ENCODE data around the gene TBX2. TPM values are rescaled to one million over a fixed set of nuclear protein-coding genes. Genes with fewer than 3 reads are reported as not detected.

The TBX2 gene
- total RNA-seq, 1 experiment from 2014 or later, result not detected

GRCh38 chr17:61393550-61393903 is 6.1 kb upstream of the TBX2 start:
- H3K9me3 Mint-ChIP-seq, result peaks cover 0 to 2% of the 10 kb centered on the region in 2 experiments; a peak in 2 of 5 replicates
- H3K27me3 ChIP-seq (ENCODE audit: insufficient read depth, low read length), result peaks cover 44% of the 10 kb centered on the region
- no peak overlapping the region for H2BK15ac ChIP-seq (ENCODE audit: low read depth, low read length)
- no peak overlapping the region for H3T11ph ChIP-seq (ENCODE audit: low read length)
- H2BK20ac ChIP-seq (ENCODE audit: low read depth, low read length, poor library complexity, severe bottlenecking), result no peak overlapping the region
- no peak overlapping the region for H2AFZ ChIP-seq (ENCODE audit: low read length)
- no peak overlapping the region for H2BK120ac ChIP-seq (ENCODE audit: low read depth, low read length, poor library complexity, severe bottlenecking)
- H3K4me1 ChIP-seq (ENCODE audit: insufficient read depth, low read length), result no peaks in the 10 kb centered on the region
- H3K4me1 Mint-ChIP-seq, result peaks cover 19 to 27% of the 10 kb centered on the region in 2 experiments
- no peak overlapping the region for H3K4ac ChIP-seq (ENCODE audit: low read depth, low read length)
- H4K5ac ChIP-seq (ENCODE audit: insufficient read length, low read depth, low read length), result no peak overlapping the region
- no peak overlapping the region; a peak in 1 of 5 replicates for H3K4me3 Mint-ChIP-seq
- H3K23ac ChIP-seq (ENCODE audit: insufficient read length, low read depth, low read length), result no peak overlapping the region
- no peak overlapping the region for H4K91ac ChIP-seq (ENCODE audit: insufficient read length, low read depth, low read length)
- no peak overlapping the region for H3K14ac ChIP-seq (ENCODE audit: insufficient read depth, low read length)
- H2BK5ac ChIP-seq (ENCODE audit: insufficient read length, low read length), result no peak overlapping the region
- no peaks in the 10 kb centered on the region for H3K9me3 ChIP-seq (ENCODE audit: control insufficient read depth, low read depth, low read length)
- peak; percentile 47; the same call in 2 of the 3 replicates for TF ChIP-seq CTCF (conservative IDR thresholded peaks at IDR 0.05)
- no peak overlapping the region for H4K8ac ChIP-seq (replicated peaks; ENCODE audit: insufficient read length, low read depth, low read length)
- H3K4me2 ChIP-seq (ENCODE audit: insufficient read depth, insufficient read length, low read length), result no peak overlapping the region
- no peak overlapping the region for H3K9ac ChIP-seq (ENCODE audit: extremely low read depth, insufficient read length, low read length)
- no peak overlapping the region for H3K18ac ChIP-seq (ENCODE audit: insufficient read length, low read depth, low read length)
- no peaks in the 10 kb centered on the region for H3K79me2 ChIP-seq (ENCODE audit: insufficient read depth, low read length)
- no peak overlapping the region for H2AK5ac ChIP-seq (ENCODE audit: insufficient read length, low read length)
- peaks cover 85% of the 10 kb centered on the region for H3K27me3 Mint-ChIP-seq (ENCODE audit: low read depth)
- H3K79me1 ChIP-seq (ENCODE audit: insufficient read depth, low read depth, low read length, poor library complexity, severe bottlenecking), result no peaks in the 10 kb centered on the region
- DNase-seq, result peak; percentile 58
- no peaks in the 10 kb centered on the region; a peak in 1 of 7 replicates for H3K36me3 Mint-ChIP-seq (ENCODE audit: insufficient read depth in 1 of 3, low read depth in 3 of 3)
- H3K27ac Mint-ChIP-seq, result no peak overlapping the region
- H2BK12ac ChIP-seq (ENCODE audit: insufficient read length, low read depth, low read length), result no peak overlapping the region
- no CpG with 5 or more reads among the region's 3 CpGs for WGBS (ENCODE audit: extremely low coverage, insufficient read length, low lambda C conversion rate)
- H4K20me1 ChIP-seq (ENCODE audit: control insufficient read depth, insufficient read depth, insufficient read length), result no peaks in the 10 kb centered on the region
- no peak overlapping the region for H3K56ac ChIP-seq (ENCODE audit: insufficient read length, low read depth, low read length)
- H3K27ac ChIP-seq (ENCODE audit: insufficient read length, low read depth, low read length), result no peak overlapping the region
- H3K23me2 ChIP-seq (ENCODE audit: insufficient read length, low read depth, low read length, poor library complexity, severe bottlenecking), result peaks cover 8% of the 10 kb centered on the region

Data from H9 (cell line).